AG09319 (cell line): Measurements from ENCODE around the gene TNFSF15.

Experiments used
- DNase-seq: peaks from one replicate; pipeline ENCODE4 v3.0.0-alpha.2; 2010; ENCODE audit warnings: low read depth; ENCODE audit errors: extremely low read depth
- CTCF ChIP-seq: IDR thresholded peaks from 2 replicates; pipeline ENCODE4 v1.5.1; 2011; ENCODE audit warnings: low read depth, mild to moderate bottlenecking, inconsistent platforms, low read length, moderate library complexity

Gene TNFSF15

GRCh38 chr9:114798101-114798500 is 7.7 kb downstream of the TNFSF15 start:
- no peak for TF ChIP-seq CTCF
- DNase-seq: no peak

- no peak for TF ChIP-seq CTCF
- no peak for DNase-seq
Measured at GRCh38 chr9:114792396-114792795, 13.4 kb downstream of the TNFSF15 start.

GRCh38 chr9:114791736-114792135 is 14.1 kb downstream of the TNFSF15 start:
- no peak for DNase-seq
- TF ChIP-seq CTCF: no peak

- no peak for TF ChIP-seq CTCF
- DNase-seq: no peak
Measured at GRCh38 chr9:114791312-114791711, 14.5 kb downstream of the TNFSF15 start.

- TF ChIP-seq CTCF: no peak
- no peak for DNase-seq
Measured at GRCh38 chr9:114790521-114790920, 15.3 kb downstream of the TNFSF15 start.

- TF ChIP-seq CTCF: no peak
- DNase-seq: no peak
Measured at GRCh38 chr9:114789006-114789405, 16.8 kb downstream of the TNFSF15 start.

GRCh38 chr9:114787781-114788498 is 17.9 kb downstream of the TNFSF15 start:
- no peak for DNase-seq
- no peak for TF ChIP-seq CTCF
